ENCODE results near the gene FAM20B.

DNA sequence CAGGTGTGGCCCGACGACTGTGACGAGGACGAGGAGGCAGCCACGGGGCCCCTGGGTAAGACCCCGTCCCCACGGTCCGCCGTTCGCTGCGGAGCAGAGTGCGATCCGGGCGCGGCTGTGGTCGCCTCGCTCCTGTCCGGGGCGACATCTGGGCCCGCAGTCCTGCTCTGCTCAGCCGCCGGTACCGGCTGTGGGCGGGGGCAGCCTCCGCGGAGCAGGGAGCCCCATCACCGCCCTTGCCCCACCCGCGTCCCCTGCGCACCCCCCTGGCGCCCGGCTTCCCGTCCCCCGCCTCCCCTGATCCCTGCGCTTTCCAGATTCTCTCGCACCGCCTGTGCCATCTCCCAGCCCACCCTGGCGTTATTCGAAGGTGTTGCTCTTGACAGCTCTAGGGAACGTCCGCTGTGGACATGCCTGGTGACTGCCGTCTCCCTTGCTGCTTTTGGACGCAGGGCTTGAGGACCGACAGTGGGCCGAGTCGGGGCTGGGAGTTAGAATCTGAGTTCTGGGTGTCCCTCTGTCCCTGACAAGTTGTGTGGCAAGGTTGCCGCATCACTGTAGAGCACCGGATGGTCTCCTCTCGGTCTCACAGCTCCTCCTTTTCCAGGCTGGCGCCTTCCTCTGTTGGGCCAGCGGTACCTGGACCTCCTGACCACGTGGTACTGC lies 56.8 kb downstream of the FAM20B start:
- TF ChIP-seq, protein P1, sequence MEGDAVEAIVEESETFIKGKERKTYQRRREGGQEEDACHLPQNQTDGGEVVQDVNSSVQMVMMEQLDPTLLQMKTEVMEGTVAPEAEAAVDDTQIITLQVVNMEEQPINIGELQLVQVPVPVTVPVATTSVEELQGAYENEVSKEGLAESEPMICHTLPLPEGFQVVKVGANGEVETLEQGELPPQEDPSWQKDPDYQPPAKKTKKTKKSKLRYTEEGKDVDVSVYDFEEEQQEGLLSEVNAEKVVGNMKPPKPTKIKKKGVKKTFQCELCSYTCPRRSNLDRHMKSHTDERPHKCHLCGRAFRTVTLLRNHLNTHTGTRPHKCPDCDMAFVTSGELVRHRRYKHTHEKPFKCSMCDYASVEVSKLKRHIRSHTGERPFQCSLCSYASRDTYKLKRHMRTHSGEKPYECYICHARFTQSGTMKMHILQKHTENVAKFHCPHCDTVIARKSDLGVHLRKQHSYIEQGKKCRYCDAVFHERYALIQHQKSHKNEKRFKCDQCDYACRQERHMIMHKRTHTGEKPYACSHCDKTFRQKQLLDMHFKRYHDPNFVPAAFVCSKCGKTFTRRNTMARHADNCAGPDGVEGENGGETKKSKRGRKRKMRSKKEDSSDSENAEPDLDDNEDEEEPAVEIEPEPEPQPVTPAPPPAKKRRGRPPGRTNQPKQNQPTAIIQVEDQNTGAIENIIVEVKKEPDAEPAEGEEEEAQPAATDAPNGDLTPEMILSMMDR (conservative IDR thresholded peaks at IDR 0.05; ENCODE audit: low read length), result no peak
- TF ChIP-seq EZH2phosphoT487 (IDR thresholded peaks at IDR 0.05; ENCODE audit: borderline replicate concordance), result no peak
